Measurements from ENCODE around the gene MED8.

MED8 gene, protein sequence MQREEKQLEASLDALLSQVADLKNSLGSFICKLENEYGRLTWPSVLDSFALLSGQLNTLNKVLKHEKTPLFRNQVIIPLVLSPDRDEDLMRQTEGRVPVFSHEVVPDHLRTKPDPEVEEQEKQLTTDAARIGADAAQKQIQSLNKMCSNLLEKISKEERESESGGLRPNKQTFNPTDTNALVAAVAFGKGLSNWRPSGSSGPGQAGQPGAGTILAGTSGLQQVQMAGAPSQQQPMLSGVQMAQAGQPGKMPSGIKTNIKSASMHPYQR

GRCh38 chr1:43389326-43390313 is at the start of gene MED8, which contains the start of gene SZT2:
Gene MED8, minus strand, starts transcription at chr1:43389800. Its CDS starts 36 bp downstream, at chr1:43389764.
Gene SZT2, plus strand, starts transcription at chr1:43389899. Its CDS starts 70 bp downstream, at chr1:43389969.
- POLR2A ChIA-PET: interaction anchor here (1.1 kb wide), 1 partner anchor 13 kb away, joined by 3 read pairs; no protein-coding TSS in a partner anchor
- CTCF ChIA-PET: interaction anchor here (0.8 to 1.7 kb wide), 10 partner anchors 12 to 545 kb away, joined by 3 to 7 read pairs (median 3); no protein-coding TSS in a partner anchor
- DNase-seq (ENCODE audit: extremely low spot score): peak; percentile 97
- no peak for TF ChIP-seq CTCF (IDR thresholded peaks at IDR 0.05; ENCODE audit: control extremely low read depth, extremely low read depth, low read depth, missing control alignments)

DNA sequence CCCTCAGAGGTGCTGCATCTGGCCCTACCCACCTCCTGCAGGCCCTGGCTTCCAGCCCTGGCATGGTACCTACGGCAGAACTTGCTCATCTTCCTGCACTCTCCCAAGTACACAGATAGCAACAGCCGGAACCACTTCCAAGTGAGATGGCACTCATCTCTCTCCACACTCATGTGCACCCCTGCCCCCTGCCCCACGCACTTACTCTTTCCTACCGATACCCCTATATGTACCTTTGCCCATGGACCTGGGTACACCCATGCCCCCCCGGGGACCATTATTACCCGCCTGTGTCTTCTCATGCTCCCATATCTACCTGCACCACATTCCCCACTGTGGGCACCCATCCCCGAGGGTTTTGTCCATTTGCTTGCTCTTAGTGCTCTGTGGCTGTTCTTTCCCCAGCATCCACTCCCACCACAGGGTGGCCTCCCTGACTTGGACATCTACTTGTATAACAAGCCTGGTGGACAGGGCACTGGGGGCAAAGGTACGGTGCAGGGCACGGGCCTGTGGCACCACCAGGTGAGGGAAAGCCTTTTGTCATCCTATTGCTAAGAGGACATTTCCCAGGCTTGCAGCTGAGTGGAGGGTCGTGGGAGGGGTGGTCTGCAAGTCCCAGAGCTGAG is 49.5 kb upstream of the MED8 start:
- no peak for DNase-seq (ENCODE audit: extremely low spot score)
- POLR2A ChIA-PET: no interaction called here
- CTCF ChIA-PET: interaction anchor here (1.0 kb wide), 2 partner anchors 12 to 48 kb away, joined by 3 to 4 read pairs; no protein-coding TSS in a partner anchor
- TF ChIP-seq CTCF (IDR thresholded peaks at IDR 0.05; ENCODE audit: control extremely low read depth, extremely low read depth, low read depth, missing control alignments): no peak

DNA sequence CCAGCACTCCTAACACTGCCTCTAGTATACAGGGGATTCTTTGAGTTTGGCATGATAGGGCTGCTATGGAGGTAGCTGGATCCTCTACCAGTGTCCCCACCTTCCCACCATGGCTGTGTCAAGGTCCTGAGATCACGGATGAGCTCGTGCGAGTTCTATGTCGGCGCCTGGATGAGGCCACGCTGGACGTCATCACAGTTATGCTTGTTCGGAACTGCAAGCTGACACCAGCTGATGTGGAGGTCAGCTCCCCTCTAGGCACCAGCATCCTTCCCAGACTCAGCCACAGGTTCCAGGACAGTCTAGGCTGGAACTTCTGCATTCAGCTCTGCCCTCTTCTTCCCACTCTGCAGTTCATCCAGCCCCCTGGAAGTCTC is 49.0 kb upstream of the MED8 start:
- no peak for TF ChIP-seq CTCF (IDR thresholded peaks at IDR 0.05; ENCODE audit: control extremely low read depth, extremely low read depth, low read depth, missing control alignments)
- POLR2A ChIA-PET: no interaction called here
- DNase-seq (ENCODE audit: extremely low spot score): no peak
- CTCF ChIA-PET: interaction anchor here (1.0 to 1.1 kb wide), 3 partner anchors 11 to 48 kb away, joined by 3 to 4 read pairs (median 3); no protein-coding TSS in a partner anchor

DNA sequence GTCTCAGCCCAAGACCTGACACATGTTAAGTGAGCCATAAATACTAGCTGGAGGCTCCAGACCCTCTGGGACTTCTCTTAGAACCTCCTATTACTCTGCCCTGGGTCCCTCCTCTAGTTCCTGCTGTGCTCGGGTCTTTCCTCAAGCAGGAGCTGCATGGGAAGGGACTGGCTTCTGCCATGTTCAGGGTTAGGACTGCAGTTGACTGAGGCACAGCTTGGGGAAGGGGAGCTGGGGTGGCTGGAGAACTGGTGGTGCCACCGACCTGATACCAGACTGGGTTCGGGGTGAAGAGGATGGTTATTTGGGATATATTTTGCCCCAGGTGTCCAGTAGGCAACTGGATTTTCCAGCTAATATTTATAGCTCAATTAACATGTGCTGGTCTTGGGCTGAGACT is 48.4 kb upstream of the MED8 start:
- DNase-seq (ENCODE audit: extremely low spot score): no peak
- ChIA-PET CTCF (interaction anchor here (1.0 to 1.1 kb wide), 3 partner anchors 11 to 47 kb away, joined by 3 to 4 read pairs (median 3); no protein-coding TSS in a partner anchor), POLR2A (no interaction called here)
- TF ChIP-seq CTCF (IDR thresholded peaks at IDR 0.05; ENCODE audit: control extremely low read depth, extremely low read depth, low read depth, missing control alignments): no peak

DNA sequence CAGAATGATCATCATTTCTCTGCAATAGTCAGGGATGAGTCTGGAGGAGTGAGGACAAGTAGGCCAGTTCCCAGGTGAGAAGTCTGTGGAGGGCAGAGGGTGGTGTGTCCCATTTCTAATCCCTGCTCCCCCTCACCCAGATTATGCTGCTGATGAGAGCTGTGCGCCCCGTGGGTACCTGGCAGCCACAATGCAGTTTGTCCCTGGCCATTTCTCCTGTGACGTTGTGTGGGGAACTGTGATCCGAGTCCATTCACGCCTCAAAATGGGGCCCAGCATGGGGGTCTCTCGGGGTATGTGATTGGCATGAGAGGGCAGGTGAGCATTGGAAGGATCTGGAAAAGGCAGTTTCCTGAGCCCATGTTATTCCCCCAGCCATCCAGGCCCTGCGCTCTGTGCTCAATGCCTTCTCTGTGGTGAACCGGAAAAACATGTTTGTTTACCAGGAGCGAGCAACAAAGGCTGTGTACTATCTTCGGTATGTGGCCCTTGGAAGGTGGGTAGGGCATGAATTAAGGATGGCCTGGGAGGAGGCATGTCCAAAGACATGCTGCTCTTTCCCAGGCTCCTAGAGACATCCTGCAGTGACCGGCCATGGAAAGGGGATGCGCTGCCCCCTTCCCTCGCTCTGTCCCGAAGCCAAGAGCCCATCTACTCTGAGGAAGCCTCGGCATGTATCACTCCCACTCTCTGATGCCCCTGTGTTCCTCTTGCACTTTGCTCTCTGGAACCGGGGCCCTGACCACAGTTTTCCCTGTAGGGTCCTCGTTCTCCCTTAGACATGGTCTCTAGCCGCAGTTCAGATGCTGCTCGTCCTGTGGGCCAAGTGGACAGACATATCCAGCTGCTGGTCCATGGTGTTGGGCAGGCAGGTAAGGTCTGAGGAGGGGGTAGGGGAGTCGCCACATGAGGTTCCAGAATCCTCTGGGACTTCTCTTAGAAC is 47.7 kb upstream of the MED8 start:
- DNase-seq (ENCODE audit: extremely low spot score): no peak
- TF ChIP-seq CTCF (IDR thresholded peaks at IDR 0.05; ENCODE audit: control extremely low read depth, extremely low read depth, low read depth, missing control alignments): no peak
- CTCF ChIA-PET: interaction anchor here (1.1 kb wide), 1 partner anchor 16 kb away, joined by 3 read pairs; no protein-coding TSS in a partner anchor
- POLR2A ChIA-PET: no interaction called here
